K562 (cell line): ENCODE data around the gene NIN. TPM values are rescaled to one million over a fixed set of nuclear protein-coding genes. Genes with fewer than 3 reads are reported as not detected.

Experiments
- ATAC-seq: fragments of 200-7000 bp; cut with Tn5 transposase; 3 replicates; pipeline ENCODE4 v1.9.1; 2020; ENCODE audit warnings: moderate library complexity
- BruUV-seq: library from RNA; stranded (reverse); fragments of 400-500 nt; replicated peaks from 2 replicates; lab custom pipeline; 2021; lab: Mats Ljungman, UMichigan
- CTCF ChIA-PET: fragments of 300-600 bp; formaldehyde crosslinking; extraction: SDS; loops from one replicate; lab custom pipeline; 2021; ENCODE audit warnings: low intra/inter-chr PET ratio; lab: Yijun Ruan, JAX
- POLR2A ChIA-PET: fragments of 300-600, 350-650 bp; sonication (Branson Sonifier 250); formaldehyde crosslinking; extraction: SDS; loops from one replicate; lab custom pipeline; 2021; ENCODE audit warnings: antibody characterized with exemption, inconsistent platforms; lab: Yijun Ruan, JAX
- DNase-seq, 4 experiments: peaks; one replicate each; pipeline versions ENCODE4 v3.0.0 to v3.0.0-alpha.2; 2011 to 2018; ENCODE audit warnings: low spot score in 3 of 4, mixed read lengths in 3 of 4; ENCODE audit errors: extremely low read depth in 1 of 4
- FAIRE-seq: peaks from 2 replicates; lab custom pipeline; 2011; peaks lifted over from hg19 to GRCh38; lab: Jason Lieb, UNC
- H2AFZ ChIP-seq: 2 replicates; pipeline ENCODE4 v1.6.0; 2011; ENCODE audit warnings: low read depth, low read length, control low read depth, inconsistent platforms
- H3K27ac ChIP-seq: fragments of 200-600 bp; 3 replicates; pipeline ENCODE4 v1.8.0; 2011; ENCODE audit warnings: low read depth, mild to moderate bottlenecking, control low read depth, inconsistent platforms, low read length, moderate library complexity, mixed read lengths; ENCODE audit errors: extremely low read depth
- H3K27me3 ChIP-seq, 2 experiments: fragments of 300-600 bp in 1 of 2; 2 replicates in 1 of 2; 3 replicates in 1 of 2; pipeline versions ENCODE4 v1.6.0 to v1.8.0; 2011; ENCODE audit warnings: inconsistent platforms in 2 of 2, low read length in 2 of 2, mild to moderate bottlenecking in 1 of 2, mixed read lengths in 1 of 2, moderate library complexity in 1 of 2; ENCODE audit not compliant: control insufficient read depth in 2 of 2, insufficient read depth in 2 of 2
- H3K36me3 ChIP-seq: fragments of 300-600 bp; 3 replicates; pipeline ENCODE4 v1.8.0; 2011; ENCODE audit warnings: mild to moderate bottlenecking, low read length, inconsistent platforms; ENCODE audit not compliant: control insufficient read depth, insufficient read depth
- H3K4me1 ChIP-seq, 2 experiments: fragments of 200-600 bp in 1 of 2; replicated peaks in 1 of 2; 2 replicates in 1 of 2; 3 replicates in 1 of 2; pipeline versions ENCODE4 v1.5.1 to v1.8.0; 2011; ENCODE audit warnings: inconsistent platforms in 2 of 2, low read length in 2 of 2, mild to moderate bottlenecking in 1 of 2, mixed read lengths in 1 of 2, moderate library complexity in 1 of 2; ENCODE audit not compliant: control insufficient read depth in 2 of 2, insufficient read depth in 2 of 2
- H3K4me2 ChIP-seq: 2 replicates; pipeline ENCODE4 v1.6.1; 2011; ENCODE audit warnings: low read length, control low read depth, inconsistent platforms, mixed read lengths; ENCODE audit not compliant: insufficient read depth
- H3K4me3 ChIP-seq: fragments of 200-600 bp; sonication (generic), shearing (Covaris generic); 2 replicates; pipeline ENCODE4 v1.5.1; 2016; ENCODE audit warnings: control low read depth, inconsistent platforms
- H3K79me2 ChIP-seq: fragments of 200-600 bp; 3 replicates; pipeline ENCODE4 v1.8.0; 2011; ENCODE audit warnings: low read length, inconsistent platforms; ENCODE audit not compliant: control insufficient read depth, insufficient read depth
- H3K9ac ChIP-seq, 2 experiments: 2 replicates each; pipeline versions ENCODE4 v1.6.0 to v1.6.1; 2011; ENCODE audit warnings: low read depth in 2 of 2, low read length in 2 of 2, control low read depth in 1 of 2, inconsistent platforms in 1 of 2, mild to moderate bottlenecking in 1 of 2, mixed read lengths in 1 of 2; ENCODE audit not compliant: insufficient read depth in 1 of 2
- H3K9me1 ChIP-seq: one replicate; pipeline ENCODE4 v1.6.0; 2011; ENCODE audit warnings: inconsistent platforms, mild to moderate bottlenecking, low read length, moderate library complexity; ENCODE audit not compliant: control insufficient read depth, insufficient read depth
- H3K9me3 ChIP-seq: replicated peaks from 2 replicates; pipeline ENCODE4 v1.5.1; 2011; ENCODE audit warnings: low read depth, low read length, inconsistent platforms; ENCODE audit not compliant: control insufficient read depth, insufficient read depth
- H4K20me1 ChIP-seq: replicated peaks from 2 replicates; pipeline ENCODE4 v1.6.1; 2011; ENCODE audit warnings: low read length, inconsistent platforms, mixed read lengths; ENCODE audit not compliant: control insufficient read depth, insufficient read depth
- CEBPB ChIP-seq: fragments of 450-650 bp; IDR thresholded peaks from 2 replicates; pipeline ENCODE4 v1.6.1; 2016; ENCODE audit warnings: missing genetic modification characterization, missing compliant biosample characterization
- HDGF ChIP-seq: fragments of 450-650 bp; IDR thresholded peaks from 2 replicates; pipeline ENCODE4 v1.6.1; 2016
- KLF10 ChIP-seq: fragments of 250-450 bp; sonication (Bioruptor Pico); IDR thresholded peaks from 2 replicates; pipeline ENCODE4 v1.6.1; 2021; ENCODE audit warnings: matching md5 sums
- NEUROD1 ChIP-seq: fragments of 150-350 bp; IDR thresholded peaks from 2 replicates; pipeline ENCODE4 v1.6.1; 2014; ENCODE audit warnings: borderline replicate concordance, low read length, low read depth; ENCODE audit not compliant: partially characterized antibody
- SP1 ChIP-seq: sonication (generic); formaldehyde crosslinking; IDR thresholded peaks from 2 replicates; pipeline ENCODE4 v1.8.1; 2022; ENCODE audit warnings: mild to moderate bottlenecking, missing genetic modification reagents
- ZBTB33 ChIP-seq: sonication (generic); formaldehyde crosslinking; IDR thresholded peaks from 2 replicates; pipeline ENCODE4 v1.8.1; 2023; ENCODE audit warnings: mild to moderate bottlenecking, missing genetic modification reagents
- WGBS: fragments of 100-300 bp; shearing (Covaris generic); methylation state at CpG from one replicate; pipeline ENCODE4 v1.1.6; 2016; ENCODE audit warnings: low coverage, mixed read lengths; ENCODE audit not compliant: insufficient coverage; ENCODE audit errors: missing lambda C conversion rate; 5-methylcytosine and 5-hydroxymethylcytosine counted together
- in situ Hi-C: fragments of 300-500 bp; cut with MboI; formaldehyde crosslinking; loops from 4 replicates; pipeline ENCODE4 v1.15.0; 2018; ENCODE audit warnings: inconsistent platforms, mixed read lengths
- intact Hi-C: fragments of 100-400 bp; cut with micrococcal nuclease; formaldehyde crosslinking; loops from 2 replicates; pipeline ENCODE4 v1.14.2; 2022
- polyA plus RNA-seq, 8 experiments: library from polyadenylated mRNA; depleted of rRNA in 4 of 8; stranded (reverse) in 5 of 8; unstranded in 3 of 8; fragments of >200 nt; fragmentation: Nextera tagmentation in 2 of 8; fragmentation: Illumina TruSeq in 1 of 8; extraction: Ambion mirVana in 2 of 8; extraction: Trizol in 1 of 8; gene quantifications; 2 replicates each; pipeline versions ENCODE4 v1.2.1 to v1.2.3, GENCODE V29; 2011 to 2014; ENCODE audit warnings: inconsistent platforms in 1 of 8, missing spikeins in 1 of 8
- total RNA-seq, 7 experiments: library from RNA; depleted of rRNA in 6 of 7; stranded (reverse); fragments of >200 nt in 6 of 7; fragmentation: Illumina TruSeq in 2 of 7; extraction: Trizol in 2 of 7; gene quantifications; 2 replicates each; pipeline versions ENCODE4 v1.2.1 to v1.2.3, GENCODE V29; 2011 to 2021; ENCODE audit warnings: low replicate concordance in 1 of 7

NIN gene
- total and polyA plus RNA-seq, 9 of the 15 experiments (the other 6 are each of a cell fraction or from before 2014, with no cell fraction given) = 0.84 to 8.4 (median 5.0) TPM

- ATAC-seq (no peak), DNase-seq (no peak), FAIRE-seq (no peak)
- TF ChIP-seq SP1 (no peak), KLF10 (CRISPR knock-in tag) (no peak), ZBTB33 (CRISPR knock-in tag) (no peak), NEUROD1 (no peak), HDGF (no peak), CEBPB (tag) (0 out of 2 replicates have a peak, but pooled peaks have one; percentile 31)
- intact Hi-C loops (loop anchor here (5.0 kb wide), 1 partner anchor 172 kb away; no protein-coding TSS in a partner anchor), in situ Hi-C loops (loop anchor here (25.0 kb wide), 1 partner anchor 448 kb away; no protein-coding TSS in a partner anchor)
- no peaks in the 10 kb centered on the region for H3K79me2 ChIP-seq
- no peak overlapping the region for H2AFZ ChIP-seq
- no peak overlapping the region for H3K4me3 ChIP-seq
- no peak overlapping the region for H3K9ac ChIP-seq
- H3K9me1 ChIP-seq = no peaks in the 10 kb centered on the region
- BruUV-seq = no TSS peak
- H3K36me3 ChIP-seq = no peaks in the 10 kb centered on the region
- POLR2A ChIA-PET = interaction anchor here (0.6 kb wide), 1 partner anchor 73 kb away, joined by 3 read pairs; no protein-coding TSS in a partner anchor
- H3K27ac ChIP-seq = no peak overlapping the region
- H3K4me1 ChIP-seq = peaks cover 0 to 6% of the 10 kb centered on the region in 2 experiments; a peak in 1 of 5 replicates
- CTCF ChIA-PET = no interaction called here
- WGBS = 45% methylated on average over 8 of the region's 16 CpGs
- no peaks in the 10 kb centered on the region for H3K9me3 ChIP-seq
- H3K4me2 ChIP-seq = no peak overlapping the region
- H4K20me1 ChIP-seq = no peaks in the 10 kb centered on the region
- no peaks in the 10 kb centered on the region for H3K27me3 ChIP-seq
Observed at GRCh38 chr14:50784683-50785456, 46.1 kb downstream of the NIN start.
